Measurements from ENCODE around the gene HES5.

GRCh38 chr1:2539312-2539907 is 9.3 kb upstream of the HES5 start:
- TF ChIP-seq CTCF (conservative IDR thresholded peaks at IDR 0.05; ENCODE audit: low read length): peak; percentile 60
- no peak for TF ChIP-seq EZH2phosphoT487 (IDR thresholded peaks at IDR 0.05; ENCODE audit: borderline replicate concordance, low read depth, low read length)
